AG10803 (cell line): ENCODE data around the gene GJB5.

ENCODE experiments used
- DNase-seq: peaks from one replicate; pipeline ENCODE4 v3.0.0; 2010; ENCODE audit warnings: low read depth
- H3K4me3 ChIP-seq: 2 replicates; pipeline ENCODE4 v1.5.1; 2011; ENCODE audit warnings: mild to moderate bottlenecking, low read length, control low read depth
- CTCF ChIP-seq: conservative IDR thresholded peaks from 2 replicates; pipeline ENCODE4 v1.5.1; 2011; ENCODE audit warnings: mild to moderate bottlenecking, low read length, control low read depth, inconsistent platforms

GJB5 gene

GRCh38 chr1:34754964-34755637 lies at the start of gene GJB5:
Gene GJB5 (plus strand): TSS chr1:34755047. CDS start chr1:34757331, 2,284 bp downstream.
- TF ChIP-seq CTCF = no peak
- no peak for DNase-seq
- no peak within 1 kb of the TSS for H3K4me3 ChIP-seq

- no peak overlapping the region for H3K4me3 ChIP-seq
- TF ChIP-seq CTCF = no peak
- DNase-seq = no peak
Measured at GRCh38 chr1:34705077-34705476, 49.8 kb upstream of the GJB5 start.

GRCh38 chr1:34708106-34708505 lies 46.7 kb upstream of the GJB5 start:
- H3K4me3 ChIP-seq = no peak overlapping the region
- TF ChIP-seq CTCF = no peak
- DNase-seq = no peak

GRCh38 chr1:34709547-34709946 lies 45.3 kb upstream of the GJB5 start:
- no peak for TF ChIP-seq CTCF
- DNase-seq = no peak
- no peak overlapping the region for H3K4me3 ChIP-seq

GRCh38 chr1:34710812-34711211 lies 44.0 kb upstream of the GJB5 start:
- no peak for DNase-seq
- TF ChIP-seq CTCF = no peak

GRCh38 chr1:34711485-34711884 lies 43.4 kb upstream of the GJB5 start:
- no peak overlapping the region for H3K4me3 ChIP-seq
- DNase-seq = no peak

More at GRCh38 chr1:34710812-34711211, 44.0 kb upstream of the GJB5 start:
- H3K4me3 ChIP-seq = no peak overlapping the region

More at GRCh38 chr1:34711485-34711884, 43.4 kb upstream of the GJB5 start:
- TF ChIP-seq CTCF = no peak
